ENCODE measurements around the gene NTN5.

Gene NTN5

DNA sequence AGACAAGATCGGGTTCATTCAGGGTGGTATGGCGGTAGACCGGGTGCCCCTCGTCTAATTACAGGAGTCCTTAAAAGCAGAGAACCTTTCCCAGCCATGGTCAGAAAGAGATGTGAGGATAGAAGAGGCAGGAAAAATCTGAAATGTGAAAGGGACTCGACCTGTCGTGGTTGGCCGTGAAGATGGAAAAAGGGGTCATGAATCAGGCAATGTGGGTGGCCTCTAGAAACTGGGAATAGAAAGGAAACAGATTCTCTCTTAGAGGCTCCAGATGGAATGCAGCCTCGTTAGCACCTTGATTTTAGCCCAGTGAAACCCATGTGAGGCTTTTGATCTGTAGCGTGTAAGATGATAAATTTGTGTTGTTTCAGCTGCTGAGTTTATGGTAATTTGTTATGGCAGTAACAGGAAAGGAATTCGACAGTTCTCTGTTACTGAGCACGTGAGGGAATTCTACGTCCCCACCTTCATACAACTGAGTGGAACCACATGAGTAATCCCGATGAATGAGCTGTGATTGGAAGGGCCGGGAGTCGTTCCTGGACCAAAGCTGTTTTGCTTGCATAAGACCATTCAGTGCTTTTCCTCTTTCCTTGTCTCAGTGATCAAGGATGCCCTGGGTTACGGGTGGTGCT is 15.9 kb downstream of the NTN5 start:
- no peak for DNase-seq
- Histone ChIP-seq H3K27me3 (replicated peaks in 2 of 5; ENCODE audit: control insufficient read depth in 4 of 5, insufficient read depth in 5 of 5, low read length in 4 of 5) (no peaks in the 10 kb centered on the region), H3K9me3 (ENCODE audit: control extremely low read depth in 1 of 5, control insufficient read depth in 4 of 5, insufficient read depth in 2 of 5, low read depth in 1 of 5, low read length in 4 of 5) (no peaks in the 10 kb centered on the region), H3K4me1 (ENCODE audit: control extremely low read depth in 1 of 4, control insufficient read depth in 4 of 4, insufficient read depth in 4 of 4, low read length in 3 of 4) (peaks cover 0 to 26% (median 15%) of the 10 kb centered on the region in 4 experiments), H3K27ac (ENCODE audit: insufficient read depth in 1 of 2, low read depth in 1 of 2, low read length in 2 of 2, poor library complexity in 1 of 2, severe bottlenecking in 2 of 2) (no peak overlapping the region), H3K4me3 (ENCODE audit: control insufficient read depth in 1 of 7, extremely low read depth in 1 of 7, insufficient read depth in 4 of 7, low read depth in 2 of 7, low read length in 6 of 7) (no peak overlapping the region), H3K36me3 (ENCODE audit: control insufficient read depth in 4 of 4, insufficient read depth in 4 of 4, low read length in 3 of 4) (no peaks in the 10 kb centered on the region)
- ChIA-PET POLR2A (interaction anchor here (0.6 kb wide), 1 partner anchor 336 kb away, joined by 3 read pairs; the partner anchor contains the start of gene GYS1), CTCF (interaction anchor here (1.1 to 3.7 kb wide), 2 partner anchors 18 to 56 kb away, joined by 3 to 18 read pairs; no protein-coding TSS in a partner anchor)
- WGBS (ENCODE audit: insufficient coverage) = 87% methylated on average over 14 of the region's 16 CpGs

DNA sequence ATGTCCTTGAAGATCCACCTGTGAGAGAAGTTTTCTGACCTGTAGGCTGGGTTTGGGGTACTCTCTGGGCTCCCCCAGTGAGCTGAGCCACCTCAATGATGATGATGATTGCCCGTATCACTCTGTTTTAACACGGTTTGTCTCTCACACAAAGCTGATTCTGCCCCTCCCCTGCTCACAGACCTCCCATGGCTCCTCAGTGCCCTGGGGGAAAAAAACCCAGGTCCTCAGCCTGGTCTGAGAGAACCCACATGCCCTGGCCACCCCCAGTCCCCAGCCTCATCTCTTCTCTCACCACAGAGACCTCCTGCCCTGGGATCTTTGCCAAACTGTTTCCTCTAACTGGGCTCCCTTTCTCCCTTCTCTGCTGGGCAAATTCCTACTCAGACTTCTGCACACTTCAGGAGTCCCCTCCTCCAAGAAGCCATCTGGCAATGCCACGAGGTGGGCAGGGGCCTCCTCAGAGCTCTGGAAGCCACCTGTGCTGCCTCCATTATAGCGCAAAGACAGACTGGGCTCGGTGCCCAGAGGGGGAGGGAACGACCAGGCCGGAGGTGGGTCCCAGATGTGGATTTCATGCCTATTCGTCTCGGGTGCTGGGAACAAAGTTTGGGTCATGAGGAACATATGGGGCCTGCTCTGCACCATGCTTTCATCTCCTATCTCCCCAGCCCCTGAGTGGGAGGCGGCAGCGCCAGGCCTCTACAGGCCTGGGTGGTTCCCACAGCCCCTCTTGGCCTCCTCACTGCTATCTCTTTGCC is 18.3 kb downstream of the NTN5 start:
- Histone ChIP-seq H3K36me3 (ENCODE audit: control insufficient read depth in 4 of 4, insufficient read depth in 4 of 4, low read length in 3 of 4) (no peaks in the 10 kb centered on the region), H3K4me3 (ENCODE audit: control insufficient read depth in 1 of 7, extremely low read depth in 1 of 7, insufficient read depth in 4 of 7, low read depth in 2 of 7, low read length in 6 of 7) (no peak overlapping the region), H3K4me1 (ENCODE audit: control extremely low read depth in 1 of 4, control insufficient read depth in 4 of 4, insufficient read depth in 4 of 4, low read length in 3 of 4) (peaks cover 0 to 21% (median 8%) of the 10 kb centered on the region in 4 experiments), H3K27me3 (replicated peaks in 2 of 5; ENCODE audit: control insufficient read depth in 4 of 5, insufficient read depth in 5 of 5, low read length in 4 of 5) (no peaks in the 10 kb centered on the region), H3K27ac (ENCODE audit: insufficient read depth in 1 of 2, low read depth in 1 of 2, low read length in 2 of 2, poor library complexity in 1 of 2, severe bottlenecking in 2 of 2) (no peak overlapping the region), H3K9me3 (ENCODE audit: control extremely low read depth in 1 of 5, control insufficient read depth in 4 of 5, insufficient read depth in 2 of 5, low read depth in 1 of 5, low read length in 4 of 5) (no peaks in the 10 kb centered on the region)
- CTCF ChIA-PET = interaction anchor here (1.8 to 3.9 kb wide), 2 partner anchors 15 to 20 kb away, joined by 4 to 19 read pairs; no protein-coding TSS in a partner anchor
- DNase-seq = no peak
- WGBS (ENCODE audit: insufficient coverage) = 71% methylated on average over 4 of the region's 11 CpGs
- POLR2A ChIA-PET = no interaction called here

- WGBS (ENCODE audit: insufficient coverage) = 93% methylated on average over 4 of the region's 5 CpGs
- DNase-seq = no peak
- Histone ChIP-seq H3K4me1 (ENCODE audit: control extremely low read depth in 1 of 4, control insufficient read depth in 4 of 4, insufficient read depth in 4 of 4, low read length in 3 of 4) (peaks cover 3 to 26% (median 10%) of the 10 kb centered on the region in 4 experiments), H3K4me3 (ENCODE audit: control insufficient read depth in 1 of 7, extremely low read depth in 1 of 7, insufficient read depth in 4 of 7, low read depth in 2 of 7, low read length in 6 of 7) (no peak overlapping the region), H3K36me3 (ENCODE audit: control insufficient read depth in 4 of 4, insufficient read depth in 4 of 4, low read length in 3 of 4) (no peaks in the 10 kb centered on the region), H3K27me3 (replicated peaks in 2 of 5; ENCODE audit: control insufficient read depth in 4 of 5, insufficient read depth in 5 of 5, low read length in 4 of 5) (no peaks in the 10 kb centered on the region), H3K9me3 (ENCODE audit: control extremely low read depth in 1 of 5, control insufficient read depth in 4 of 5, insufficient read depth in 2 of 5, low read depth in 1 of 5, low read length in 4 of 5) (no peaks in the 10 kb centered on the region), H3K27ac (ENCODE audit: insufficient read depth in 1 of 2, low read depth in 1 of 2, low read length in 2 of 2, poor library complexity in 1 of 2, severe bottlenecking in 2 of 2) (no peak overlapping the region)
- CTCF ChIA-PET = interaction anchor here (1.3 to 3.9 kb wide), 2 partner anchors 23 to 45 kb away, joined by 3 to 19 read pairs; partner anchors contain the start of gene FUT2
- POLR2A ChIA-PET = no interaction called here
Observed at GRCh38 chr19:48651683-48652048, 21.2 kb downstream of the NTN5 start.

- no peaks in the 10 kb centered on the region for H3K9me3 ChIP-seq (ENCODE audit: control extremely low read depth in 1 of 5, control insufficient read depth in 4 of 5, insufficient read depth in 2 of 5, low read depth in 1 of 5, low read length in 4 of 5)
- ChIA-PET POLR2A (interaction anchor here (0.6 kb wide), 1 partner anchor 1674 kb away, joined by 3 read pairs; no protein-coding TSS in a partner anchor), CTCF (interaction anchor here (1.3 to 3.9 kb wide), 2 partner anchors 24 to 45 kb away, joined by 3 to 19 read pairs; partner anchors contain the start of gene FUT2)
- H3K27me3 ChIP-seq (replicated peaks in 2 of 5; ENCODE audit: control insufficient read depth in 4 of 5, insufficient read depth in 5 of 5, low read length in 4 of 5) = no peaks in the 10 kb centered on the region
- H3K36me3 ChIP-seq (ENCODE audit: control insufficient read depth in 4 of 4, insufficient read depth in 4 of 4, low read length in 3 of 4) = no peaks in the 10 kb centered on the region
- no peak overlapping the region for H3K4me3 ChIP-seq (ENCODE audit: control insufficient read depth in 1 of 7, extremely low read depth in 1 of 7, insufficient read depth in 4 of 7, low read depth in 2 of 7, low read length in 6 of 7)
- no peak for DNase-seq
- no peak overlapping the region for H3K27ac ChIP-seq (ENCODE audit: insufficient read depth in 1 of 2, low read depth in 1 of 2, low read length in 2 of 2, poor library complexity in 1 of 2, severe bottlenecking in 2 of 2)
- 89% methylated on average over 9 of the region's 12 CpGs for WGBS (ENCODE audit: insufficient coverage)
- H3K4me1 ChIP-seq (ENCODE audit: control extremely low read depth in 1 of 4, control insufficient read depth in 4 of 4, insufficient read depth in 4 of 4, low read length in 3 of 4) = peaks cover 3 to 29% (median 11%) of the 10 kb centered on the region in 4 experiments
Observed at GRCh38 chr19:48650974-48651682, 21.7 kb downstream of the NTN5 start.

- no peak overlapping the region for H3K4me3 ChIP-seq (ENCODE audit: control insufficient read depth in 1 of 7, extremely low read depth in 1 of 7, insufficient read depth in 4 of 7, low read depth in 2 of 7, low read length in 6 of 7)
- H3K27me3 ChIP-seq (replicated peaks in 2 of 5; ENCODE audit: control insufficient read depth in 4 of 5, insufficient read depth in 5 of 5, low read length in 4 of 5) = no peaks in the 10 kb centered on the region
- CTCF ChIA-PET = no interaction called here
- WGBS (ENCODE audit: insufficient coverage) = 100% methylated on average over 1 of the region's 2 CpGs
- peaks cover 3 to 35% (median 25%) of the 10 kb centered on the region in 4 experiments for H3K4me1 ChIP-seq (ENCODE audit: control extremely low read depth in 1 of 4, control insufficient read depth in 4 of 4, insufficient read depth in 4 of 4, low read length in 3 of 4)
- H3K9me3 ChIP-seq (ENCODE audit: control extremely low read depth in 1 of 5, control insufficient read depth in 4 of 5, insufficient read depth in 2 of 5, low read depth in 1 of 5, low read length in 4 of 5) = no peaks in the 10 kb centered on the region
- POLR2A ChIA-PET = no interaction called here
- DNase-seq = no peak
- no peak overlapping the region for H3K27ac ChIP-seq (ENCODE audit: insufficient read depth in 1 of 2, low read depth in 1 of 2, low read length in 2 of 2, poor library complexity in 1 of 2, severe bottlenecking in 2 of 2)
- no peaks in the 10 kb centered on the region for H3K36me3 ChIP-seq (ENCODE audit: control insufficient read depth in 4 of 4, insufficient read depth in 4 of 4, low read length in 3 of 4)
Observed at GRCh38 chr19:48648134-48648533, 24.7 kb downstream of the NTN5 start.

- CTCF ChIA-PET = interaction anchor here (1.3 to 4.5 kb wide), 4 partner anchors 13 to 198 kb away, joined by 4 to 40 read pairs (median 12); no protein-coding TSS in a partner anchor
- peak overlapping the region in 3 of 7 experiments; percentile 69 to 82 (median 79) for H3K4me3 ChIP-seq (ENCODE audit: control insufficient read depth in 1 of 7, extremely low read depth in 1 of 7, insufficient read depth in 4 of 7, low read depth in 2 of 7, low read length in 6 of 7)
- POLR2A ChIA-PET = interaction anchor here (0.6 to 1.5 kb wide), 2 partner anchors 9 to 324 kb away, joined by 3 to 5 read pairs; no protein-coding TSS in a partner anchor
- peaks cover 3 to 27% (median 22%) of the 10 kb centered on the region in 4 experiments for H3K4me1 ChIP-seq (ENCODE audit: control extremely low read depth in 1 of 4, control insufficient read depth in 4 of 4, insufficient read depth in 4 of 4, low read length in 3 of 4)
- no peak overlapping the region for H3K27ac ChIP-seq (ENCODE audit: insufficient read depth in 1 of 2, low read depth in 1 of 2, low read length in 2 of 2, poor library complexity in 1 of 2, severe bottlenecking in 2 of 2)
- no peaks in the 10 kb centered on the region for H3K36me3 ChIP-seq (ENCODE audit: control insufficient read depth in 4 of 4, insufficient read depth in 4 of 4, low read length in 3 of 4)
- no peaks in the 10 kb centered on the region for H3K27me3 ChIP-seq (replicated peaks in 2 of 5; ENCODE audit: control insufficient read depth in 4 of 5, insufficient read depth in 5 of 5, low read length in 4 of 5)
- no peaks in the 10 kb centered on the region for H3K9me3 ChIP-seq (ENCODE audit: control extremely low read depth in 1 of 5, control insufficient read depth in 4 of 5, insufficient read depth in 2 of 5, low read depth in 1 of 5, low read length in 4 of 5)
- 25% methylated on average over 4 of the region's 10 CpGs for WGBS (ENCODE audit: insufficient coverage)
- no peak for DNase-seq
Observed at GRCh38 chr19:48646722-48647216, 26.0 kb downstream of the NTN5 start.
